Prostate gland (tissue), 2 donors: ENCODE results near the gene MICALL2. TPM values are rescaled to one million over a fixed set of nuclear protein-coding genes. Genes with fewer than 3 reads are reported as not detected.

ENCODE experiments used
- DNase-seq: peaks from one replicate; pipeline ENCODE4 v3.0.0-alpha.2; 2019; ENCODE audit warnings: low spot score
- H3K27ac ChIP-seq, 2 donors: fragments of 200-600 bp; sonication (generic); 2 replicates each; pipeline ENCODE4 v1.5.1; 2017 to 2019
- H3K27me3 ChIP-seq: fragments of 200-600 bp; sonication (generic); replicated peaks from 2 replicates; pipeline ENCODE4 v1.5.1; 2019; ENCODE audit not compliant: insufficient read depth
- H3K36me3 ChIP-seq, 2 donors: fragments of 200-600 bp; sonication (generic); 1 replicate in 1 of 2; 2 replicates in 1 of 2; pipeline versions ENCODE4 v1.5.1 to v1.8.1; 2017 to 2019
- H3K4me1 ChIP-seq: fragments of 200-600 bp; sonication (generic); replicated peaks from 2 replicates; pipeline ENCODE4 v1.5.1; 2019
- H3K4me3 ChIP-seq, 2 donors: fragments of 200-600 bp; sonication (generic); 2 replicates each; pipeline ENCODE4 v1.5.1; 2017 to 2019
- H3K9me3 ChIP-seq: fragments of 200-600 bp; sonication (generic); 2 replicates; pipeline ENCODE4 v1.5.1; 2017
- POLR2A ChIP-seq: fragments of 450-650 bp; IDR thresholded peaks from one replicate; pipeline ENCODE4 v1.6.1; 2016; ENCODE audit warnings: antibody characterized with exemption, mild to moderate bottlenecking
- POLR2AphosphoS5 ChIP-seq: sonication (generic); formaldehyde crosslinking; IDR thresholded peaks from one replicate; pipeline ENCODE4 v1.6.1; 2017; ENCODE audit warnings: antibody characterized with exemption
- WGBS: methylation state at CpG from one replicate; pipeline ENCODE4 v1.1.5; 2018; 5-methylcytosine and 5-hydroxymethylcytosine counted together
- intact Hi-C: fragments of 100-400 bp; cut with DNase I; formaldehyde crosslinking; loops from one replicate; pipeline ENCODE4 v1.14.2; 2022
- total RNA-seq, 2 donors: library from RNA; depleted of rRNA; stranded (reverse); fragments of >200 nt; gene quantifications; one replicate each; pipeline ENCODE4 v1.1.0, GENCODE V29; 2016
- TF ChIP-seq, protein P1 (sequence below), 4 experiments: fragments of 200-600 bp in 2 of 4; fragments of 450-650 bp in 2 of 4; sonication (generic) in 2 of 4; IDR thresholded peaks; 1 replicate in 3 of 4; 2 replicates in 1 of 4; pipeline ENCODE4 v1.5.1; 2016 to 2019; ENCODE audit warnings: antibody characterized with exemption in 4 of 4, mild to moderate bottlenecking in 2 of 4, moderate library complexity in 2 of 4

The MICALL2 gene
- total RNA-seq, 2 donors from 2014 or later, result 31.1 to 42.0 TPM

DNA sequence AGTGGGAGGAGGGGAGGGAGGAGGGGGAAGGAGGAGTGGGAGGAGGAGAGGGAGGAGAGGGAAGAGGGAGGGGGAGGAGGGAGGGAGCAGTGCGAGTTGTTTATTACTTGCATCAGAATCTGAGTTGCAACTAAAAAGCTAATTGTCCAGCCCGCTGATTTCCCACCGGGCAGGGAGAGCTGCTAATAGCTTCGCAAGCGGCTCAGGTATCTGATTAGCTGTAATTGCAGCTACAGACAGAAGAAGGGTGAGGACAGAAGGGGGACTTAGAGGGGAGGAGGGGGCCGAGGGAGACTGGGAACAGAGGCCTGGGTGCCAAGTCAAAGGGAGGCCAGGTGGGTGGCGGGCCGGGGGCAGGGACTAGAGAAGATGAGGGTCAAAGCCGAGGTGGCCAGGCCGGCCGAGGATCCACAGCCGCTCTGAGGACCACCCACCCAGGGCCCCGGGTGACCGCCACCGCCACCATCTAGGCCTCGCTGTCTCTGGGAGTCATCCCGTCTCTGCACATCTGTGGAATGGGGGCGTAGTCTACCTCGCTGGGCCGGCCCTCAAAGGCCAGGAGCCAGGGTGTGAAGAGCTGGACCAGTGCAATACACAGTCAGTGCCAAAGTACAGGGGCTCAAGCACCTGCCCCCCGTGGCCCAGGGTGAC is 54.2 kb downstream of the MICALL2 start:
- Histone ChIP-seq H3K4me1 (no peaks in the 10 kb centered on the region), H3K36me3 (no peaks in the 10 kb centered on the region), H3K9me3 (no peaks in the 10 kb centered on the region), H3K4me3 (no peak overlapping the region), H3K27me3 (peaks cover 19% of the 10 kb centered on the region), H3K27ac (no peak overlapping the region)
- no peak for DNase-seq
- TF ChIP-seq, protein P1, sequence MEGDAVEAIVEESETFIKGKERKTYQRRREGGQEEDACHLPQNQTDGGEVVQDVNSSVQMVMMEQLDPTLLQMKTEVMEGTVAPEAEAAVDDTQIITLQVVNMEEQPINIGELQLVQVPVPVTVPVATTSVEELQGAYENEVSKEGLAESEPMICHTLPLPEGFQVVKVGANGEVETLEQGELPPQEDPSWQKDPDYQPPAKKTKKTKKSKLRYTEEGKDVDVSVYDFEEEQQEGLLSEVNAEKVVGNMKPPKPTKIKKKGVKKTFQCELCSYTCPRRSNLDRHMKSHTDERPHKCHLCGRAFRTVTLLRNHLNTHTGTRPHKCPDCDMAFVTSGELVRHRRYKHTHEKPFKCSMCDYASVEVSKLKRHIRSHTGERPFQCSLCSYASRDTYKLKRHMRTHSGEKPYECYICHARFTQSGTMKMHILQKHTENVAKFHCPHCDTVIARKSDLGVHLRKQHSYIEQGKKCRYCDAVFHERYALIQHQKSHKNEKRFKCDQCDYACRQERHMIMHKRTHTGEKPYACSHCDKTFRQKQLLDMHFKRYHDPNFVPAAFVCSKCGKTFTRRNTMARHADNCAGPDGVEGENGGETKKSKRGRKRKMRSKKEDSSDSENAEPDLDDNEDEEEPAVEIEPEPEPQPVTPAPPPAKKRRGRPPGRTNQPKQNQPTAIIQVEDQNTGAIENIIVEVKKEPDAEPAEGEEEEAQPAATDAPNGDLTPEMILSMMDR (IDR thresholded peaks at IDR 0.05), result no peak
- no peak for TF ChIP-seq POLR2AphosphoS5
- TF ChIP-seq POLR2A, result no peak
- WGBS, result 48% methylated on average over 21 of the region's 21 CpGs
- intact Hi-C loops, result no loop called here

DNA sequence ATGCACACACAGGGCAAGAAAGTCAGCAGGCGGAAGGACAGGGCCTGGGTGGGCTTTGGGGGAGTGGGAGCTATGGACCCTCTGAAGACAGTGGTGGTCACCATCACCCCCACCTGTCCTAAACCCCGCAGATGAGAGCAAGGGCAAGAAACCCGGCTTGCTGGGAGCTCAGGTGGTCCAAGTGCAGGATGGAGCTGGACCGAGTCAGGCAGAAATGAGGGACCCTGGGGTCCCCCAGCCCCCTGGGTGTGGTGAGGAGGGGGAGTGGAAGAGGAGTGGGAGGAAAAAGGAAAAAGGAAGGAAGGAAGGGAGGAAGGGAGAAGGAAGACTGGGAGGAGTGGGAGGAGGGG is 54.8 kb downstream of the MICALL2 start:
- Histone ChIP-seq H3K36me3 (no peaks in the 10 kb centered on the region), H3K4me3 (no peak overlapping the region), H3K27ac (no peak overlapping the region), H3K4me1 (no peaks in the 10 kb centered on the region), H3K27me3 (peaks cover 19% of the 10 kb centered on the region), H3K9me3 (no peaks in the 10 kb centered on the region)
- TF ChIP-seq POLR2AphosphoS5 (no peak), POLR2A (no peak)
- TF ChIP-seq, protein P1 (IDR thresholded peaks at IDR 0.05), result no peak
- no peak for DNase-seq
- 10% methylated on average over 3 of the region's 4 CpGs for WGBS
- intact Hi-C loops, result no loop called here

DNA sequence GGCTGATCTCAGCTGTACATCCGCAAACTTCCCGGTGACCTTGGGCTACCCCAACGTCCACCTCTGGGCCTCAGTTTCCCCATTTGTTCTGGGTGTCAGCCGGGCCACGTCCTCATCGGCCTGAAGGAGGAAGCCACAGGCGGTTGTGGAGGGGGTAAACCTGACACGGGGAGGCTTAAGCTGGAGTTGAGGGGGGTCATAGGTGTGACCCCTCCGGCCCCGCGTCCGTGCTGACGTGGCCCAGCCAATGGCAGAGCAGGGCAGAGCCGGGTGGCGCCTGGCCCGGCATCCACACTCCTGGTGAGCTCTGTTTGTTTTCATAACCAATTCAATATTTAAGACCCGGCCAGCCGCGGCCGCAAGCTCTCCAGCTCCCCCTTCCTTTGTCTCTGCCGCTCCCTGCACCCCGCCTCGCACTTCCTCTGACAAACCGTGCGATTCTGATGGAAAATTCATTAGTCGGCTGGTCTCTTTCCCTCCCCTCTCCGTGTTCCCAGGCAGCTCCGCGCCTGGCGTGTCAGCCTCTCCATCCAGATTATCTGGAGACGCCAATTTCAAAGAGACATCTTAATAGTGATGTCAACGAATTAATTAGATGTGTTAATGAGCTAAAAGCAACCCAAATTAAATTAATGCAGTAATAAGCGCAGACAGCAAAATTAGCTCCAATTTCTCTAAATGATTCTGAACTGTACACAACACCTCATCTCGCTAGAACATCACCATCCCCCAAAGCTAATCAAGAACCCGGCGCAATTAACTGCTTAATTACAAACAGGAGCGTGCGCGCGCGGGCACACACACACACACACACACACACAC is 55.4 kb downstream of the MICALL2 start:
- Histone ChIP-seq H3K9me3 (no peaks in the 10 kb centered on the region), H3K4me3 (no peak overlapping the region), H3K36me3 (no peaks in the 10 kb centered on the region), H3K27me3 (peaks cover 22% of the 10 kb centered on the region), H3K27ac (no peak overlapping the region), H3K4me1 (no peaks in the 10 kb centered on the region)
- DNase-seq, result no peak
- intact Hi-C loops, result no loop called here
- WGBS, result 10% methylated on average over 41 of the region's 41 CpGs
- TF ChIP-seq POLR2A (no peak), POLR2AphosphoS5 (no peak)
- TF ChIP-seq, protein P1 (IDR thresholded peaks at IDR 0.05), result no peak

DNA sequence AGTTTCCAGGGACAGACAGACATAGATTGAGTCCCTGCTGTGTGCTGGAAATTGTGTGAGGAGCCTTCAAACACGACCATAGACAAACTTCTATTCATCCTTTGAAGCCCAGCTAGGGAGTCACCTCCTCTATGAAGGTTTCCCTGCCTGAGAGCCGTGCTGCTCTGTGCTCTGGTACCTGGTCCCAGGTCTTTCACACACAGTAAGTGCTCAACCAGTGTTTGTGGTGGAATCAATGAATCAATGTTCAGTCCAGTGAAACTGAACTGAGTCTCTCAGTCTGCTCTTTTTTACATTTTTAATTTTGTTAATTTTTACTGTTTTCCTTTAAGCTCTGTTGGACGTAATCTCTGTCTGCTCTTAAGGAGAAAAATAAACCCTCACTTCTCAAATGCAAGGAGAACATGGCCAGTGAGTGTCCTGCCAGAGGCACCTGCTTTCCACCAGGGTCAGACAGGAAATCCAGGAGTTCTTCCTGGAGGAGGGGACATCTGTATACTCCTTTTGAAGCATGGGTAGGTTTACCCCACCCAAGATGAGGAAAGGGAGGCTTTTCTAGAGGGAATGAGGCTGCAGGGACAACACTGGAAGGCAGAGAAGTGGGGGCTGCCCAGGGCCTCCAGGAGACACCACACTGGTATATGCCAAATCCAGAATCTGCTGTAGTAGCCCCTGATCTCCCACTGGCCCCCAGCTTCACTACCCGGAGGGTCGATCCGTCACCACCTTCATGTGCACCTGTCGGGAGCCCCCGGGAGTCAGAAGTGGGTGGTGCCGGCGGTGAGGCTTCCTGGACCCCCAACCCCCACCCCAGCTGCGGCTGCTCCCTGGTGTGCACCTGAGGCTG is 56.3 kb downstream of the MICALL2 start:
- Histone ChIP-seq H3K4me3 (no peak overlapping the region), H3K27ac (no peak overlapping the region), H3K4me1 (no peaks in the 10 kb centered on the region), H3K9me3 (no peaks in the 10 kb centered on the region), H3K27me3 (peaks cover 19% of the 10 kb centered on the region), H3K36me3 (no peaks in the 10 kb centered on the region)
- intact Hi-C loops, result no loop called here
- WGBS, result 46% methylated on average over 10 of the region's 11 CpGs
- TF ChIP-seq POLR2A, result no peak
- no peak for DNase-seq

DNA sequence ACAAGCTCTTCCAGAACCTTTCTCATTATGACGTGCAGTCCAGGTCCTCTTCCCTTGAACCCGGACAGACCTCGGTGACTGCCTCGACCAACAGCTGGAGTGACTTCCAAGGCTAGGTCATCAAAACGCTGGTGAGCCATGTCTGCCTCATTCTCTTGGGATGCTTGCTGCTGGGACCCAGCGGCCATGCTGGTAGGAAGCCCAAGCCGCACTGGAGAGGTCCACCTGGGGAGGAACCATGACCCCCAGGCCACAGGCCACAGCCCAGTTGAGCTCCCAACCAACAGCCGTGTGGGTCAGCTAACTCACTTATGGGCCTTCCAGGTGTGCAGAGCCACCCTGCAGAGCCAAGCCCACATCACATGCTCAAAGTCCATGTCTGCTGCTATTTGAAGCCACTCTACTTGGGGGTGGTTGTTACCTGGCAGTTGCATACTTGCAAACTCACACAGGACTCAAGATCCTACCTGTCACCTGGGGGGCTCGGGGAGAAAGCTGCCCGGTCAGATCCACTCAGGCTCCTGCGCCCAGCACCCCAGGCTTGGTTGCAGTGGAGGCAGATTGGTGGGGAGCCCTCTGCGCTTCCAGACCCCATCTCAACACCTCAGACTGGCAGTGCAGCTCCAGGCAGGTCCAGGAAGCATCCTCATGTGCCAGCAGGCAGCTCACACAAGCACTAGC is 57.0 kb downstream of the MICALL2 start:
- DNase-seq, result no peak
- Histone ChIP-seq H3K27me3 (peaks cover 11% of the 10 kb centered on the region), H3K27ac (no peak overlapping the region), H3K9me3 (no peaks in the 10 kb centered on the region), H3K4me3 (no peak overlapping the region), H3K4me1 (no peaks in the 10 kb centered on the region), H3K36me3 (no peaks in the 10 kb centered on the region)
- TF ChIP-seq, protein P1 (IDR thresholded peaks at IDR 0.05), result no peak
- TF ChIP-seq POLR2AphosphoS5, result no peak
- no peak for TF ChIP-seq POLR2A
- intact Hi-C loops, result no loop called here
- WGBS, result 88% methylated on average over 12 of the region's 12 CpGs
